GM12891 (cell line): ENCODE data around the gene USP50.

Experiments
- PAX5 ChIP-seq: IDR thresholded peaks from 2 replicates; pipeline ENCODE4 v1.6.1; 2011; ENCODE audit warnings: low read length, moderate library complexity, mild to moderate bottlenecking; ENCODE audit not compliant: insufficient read depth, severe bottlenecking
- POLR2A ChIP-seq: IDR thresholded peaks from 2 replicates; pipeline ENCODE4 v1.6.1; 2011; ENCODE audit warnings: low read depth, low read length, control low read depth
- POLR2AphosphoS5 ChIP-seq: IDR thresholded peaks from 2 replicates; pipeline ENCODE4 v1.6.1; 2011; ENCODE audit warnings: low read depth, low read length, control low read depth
- POU2F2 ChIP-seq: IDR thresholded peaks from 2 replicates; pipeline ENCODE4 v1.6.1; 2011; ENCODE audit warnings: low read depth, mild to moderate bottlenecking, control low read depth, low read length, moderate library complexity
- SPI1 ChIP-seq: IDR thresholded peaks from 2 replicates; pipeline ENCODE4 v1.6.1; 2011; ENCODE audit warnings: low read depth, low read length, control low read depth
- TAF1 ChIP-seq: IDR thresholded peaks from 2 replicates; pipeline ENCODE4 v1.6.1; 2011; ENCODE audit warnings: low read depth, low read length, control low read depth

DNA sequence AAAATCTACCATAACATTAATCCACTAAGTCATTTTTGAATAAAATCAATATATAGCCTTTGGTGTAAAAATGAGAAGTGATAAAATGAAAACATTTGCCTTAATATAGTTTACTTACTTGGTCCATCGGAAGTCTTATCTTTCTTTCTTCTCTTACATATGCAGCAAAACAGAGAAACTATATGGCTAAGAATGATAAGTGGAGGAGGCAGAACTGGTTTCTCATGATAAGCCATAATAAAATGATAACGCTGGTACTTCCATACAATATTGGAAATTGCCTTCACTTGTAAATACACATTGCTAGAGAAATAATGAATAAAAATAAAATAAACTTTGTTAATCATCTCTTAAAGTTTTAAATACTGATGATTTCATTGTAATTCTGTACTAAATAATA is 47.8 kb upstream of the USP50 start:
- TF ChIP-seq POLR2A, result no peak
- TF ChIP-seq POU2F2, result no peak
- no peak for TF ChIP-seq POLR2AphosphoS5
- no peak for TF ChIP-seq PAX5
- TF ChIP-seq SPI1, result no peak
- TF ChIP-seq TAF1, result no peak
